SJCRH30 (cell line): ENCODE results near the gene BCCIP. TPM values are rescaled to one million over a fixed set of nuclear protein-coding genes. Genes with fewer than 3 reads are reported as not detected.

ENCODE experiments used
- DNase-seq, 2 experiments: peaks; one replicate each; pipeline ENCODE4 v3.0.0-alpha.2; 2015 to 2020
- H3K27ac ChIP-seq: fragments of 250-450 bp; sonication (Bioruptor Pico); 2 replicates; pipeline ENCODE4 v1.5.1; 2020; ENCODE audit warnings: mild to moderate bottlenecking, moderate library complexity
- H3K27me3 ChIP-seq: fragments of 250-450 bp; sonication (Bioruptor Pico); 2 replicates; pipeline ENCODE4 v1.5.1; 2020; ENCODE audit warnings: mild to moderate bottlenecking, moderate library complexity
- H3K36me3 ChIP-seq: fragments of 250-450 bp; sonication (Bioruptor Pico); 2 replicates; pipeline ENCODE4 v1.5.1; 2020; ENCODE audit warnings: mild to moderate bottlenecking, moderate library complexity
- H3K4me1 ChIP-seq: fragments of 250-450 bp; sonication (Bioruptor Pico); 2 replicates; pipeline ENCODE4 v1.5.1; 2020; ENCODE audit warnings: mild to moderate bottlenecking, moderate library complexity
- H3K4me3 ChIP-seq: fragments of 250-450 bp; sonication (Bioruptor Pico); 2 replicates; pipeline ENCODE4 v1.5.1; 2020; ENCODE audit warnings: mild to moderate bottlenecking, moderate library complexity
- H3K9me3 ChIP-seq: fragments of 250-450 bp; sonication (Bioruptor Pico); replicated peaks from 2 replicates; pipeline ENCODE4 v1.5.1; 2020; ENCODE audit warnings: mild to moderate bottlenecking, moderate library complexity
- total RNA-seq: library from RNA; depleted of rRNA; stranded (reverse); fragments of >200 nt; shearing (Covaris generic); gene quantifications from 2 replicates; pipeline ENCODE4 v1.2.3, GENCODE V29; 2014

Gene BCCIP
- total RNA-seq, 1 experiment from 2014 or later, result 175 TPM

- Histone ChIP-seq H3K27me3 (no peaks in the 10 kb centered on the region), H3K4me1 (no peaks in the 10 kb centered on the region), H3K27ac (no peak overlapping the region), H3K4me3 (no peak overlapping the region), H3K9me3 (no peaks in the 10 kb centered on the region), H3K36me3 (peaks cover 13% of the 10 kb centered on the region; the same call in 1 of the 2 replicates)
- DNase-seq, result no peak
Measured at GRCh38 chr10:125815764-125816163, 7.6 kb upstream of the BCCIP start.

- Histone ChIP-seq H3K4me3 (no peak overlapping the region), H3K4me1 (no peaks in the 10 kb centered on the region), H3K27ac (no peak overlapping the region), H3K27me3 (no peaks in the 10 kb centered on the region), H3K9me3 (no peaks in the 10 kb centered on the region), H3K36me3 (peaks cover 5% of the 10 kb centered on the region; the same call in 1 of the 2 replicates)
- no peak for DNase-seq
Measured at GRCh38 chr10:125816548-125816947, 6.8 kb upstream of the BCCIP start.

- Histone ChIP-seq H3K36me3 (0 out of 2 replicates have a peak, but pooled peaks cover 2% of the 10 kb centered on the region), H3K27me3 (no peaks in the 10 kb centered on the region), H3K9me3 (no peaks in the 10 kb centered on the region), H3K4me1 (no peaks in the 10 kb centered on the region), H3K27ac (no peak overlapping the region), H3K4me3 (no peak overlapping the region)
- DNase-seq, result no peak
Measured at GRCh38 chr10:125817337-125817946, 5.9 kb upstream of the BCCIP start.

GRCh38 chr10:125820701-125821100 lies 2.6 kb upstream of the BCCIP start:
- no peak overlapping the region for H3K4me3 ChIP-seq
- DNase-seq, result no peak
- peaks cover 7% of the 10 kb centered on the region; the same call in 1 of the 2 replicates for H3K4me1 ChIP-seq
- H3K9me3 ChIP-seq, result no peaks in the 10 kb centered on the region
- H3K27me3 ChIP-seq, result no peaks in the 10 kb centered on the region
- no peak overlapping the region for H3K27ac ChIP-seq
- H3K36me3 ChIP-seq, result peaks cover 11% of the 10 kb centered on the region

- Histone ChIP-seq H3K36me3 (peaks cover 39% of the 10 kb centered on the region), H3K4me1 (peaks cover 11% of the 10 kb centered on the region), H3K27me3 (no peaks in the 10 kb centered on the region), H3K4me3 (peak overlapping the region; percentile 96), H3K9me3 (no peaks in the 10 kb centered on the region), H3K27ac (peak overlapping the region; percentile 99)
- DNase-seq, result peak; percentile 83 to 84
Measured at GRCh38 chr10:125823663-125824251, 411 bp downstream of the BCCIP start.

GRCh38 chr10:125824736-125825135 lies 1.4 kb downstream of the BCCIP start:
- Histone ChIP-seq H3K36me3 (peaks cover 49% of the 10 kb centered on the region), H3K27ac (peak overlapping the region; percentile 99)
- peak in 1 of 2 experiments; percentile 6 for DNase-seq

GRCh38 chr10:125827133-125827532 lies 3.8 kb downstream of the BCCIP start:
- Histone ChIP-seq H3K4me1 (peaks cover 15% of the 10 kb centered on the region), H3K27me3 (no peaks in the 10 kb centered on the region), H3K27ac (no peak overlapping the region), H3K4me3 (no peak overlapping the region), H3K36me3 (peaks cover 73% of the 10 kb centered on the region), H3K9me3 (no peaks in the 10 kb centered on the region)
- DNase-seq, result no peak

More at GRCh38 chr10:125824736-125825135, 1.4 kb downstream of the BCCIP start:
- Histone ChIP-seq H3K4me1 (peaks cover 15% of the 10 kb centered on the region), H3K9me3 (no peaks in the 10 kb centered on the region), H3K27me3 (no peaks in the 10 kb centered on the region), H3K4me3 (peak overlapping the region; percentile 96)

- H3K27me3 ChIP-seq, result no peaks in the 10 kb centered on the region
- H3K4me1 ChIP-seq, result peaks cover 15% of the 10 kb centered on the region
- H3K4me3 ChIP-seq, result no peak overlapping the region
- peaks cover 80% of the 10 kb centered on the region for H3K36me3 ChIP-seq
- H3K27ac ChIP-seq, result no peak overlapping the region
- no peak for DNase-seq
- H3K9me3 ChIP-seq, result no peaks in the 10 kb centered on the region
Measured at GRCh38 chr10:125828311-125828710, 5.0 kb downstream of the BCCIP start.

- Histone ChIP-seq H3K9me3 (no peaks in the 10 kb centered on the region), H3K36me3 (peaks cover 67% of the 10 kb centered on the region), H3K4me1 (no peaks in the 10 kb centered on the region), H3K27me3 (no peaks in the 10 kb centered on the region), H3K27ac (no peak overlapping the region), H3K4me3 (no peak overlapping the region)
- no peak for DNase-seq
Measured at GRCh38 chr10:125836746-125837145, 13.4 kb downstream of the BCCIP start.

- H3K4me1 ChIP-seq, result no peaks in the 10 kb centered on the region
- H3K9me3 ChIP-seq, result no peaks in the 10 kb centered on the region
- no peak for DNase-seq
- H3K27ac ChIP-seq, result no peak overlapping the region
- no peak overlapping the region for H3K4me3 ChIP-seq
- H3K27me3 ChIP-seq, result no peaks in the 10 kb centered on the region
- H3K36me3 ChIP-seq, result peaks cover 50% of the 10 kb centered on the region
Measured at GRCh38 chr10:125838802-125839575, 15.6 kb downstream of the BCCIP start.

- H3K27me3 ChIP-seq, result no peaks in the 10 kb centered on the region
- peaks cover 45% of the 10 kb centered on the region for H3K36me3 ChIP-seq
- no peak overlapping the region for H3K27ac ChIP-seq
- no peak overlapping the region for H3K4me3 ChIP-seq
- no peak for DNase-seq
- no peaks in the 10 kb centered on the region for H3K9me3 ChIP-seq
- H3K4me1 ChIP-seq, result no peaks in the 10 kb centered on the region
Measured at GRCh38 chr10:125840406-125840805, 17.1 kb downstream of the BCCIP start.

- Histone ChIP-seq H3K27ac (no peak overlapping the region), H3K36me3 (peaks cover 41% of the 10 kb centered on the region), H3K4me1 (no peaks in the 10 kb centered on the region), H3K4me3 (no peak overlapping the region), H3K9me3 (no peaks in the 10 kb centered on the region), H3K27me3 (no peaks in the 10 kb centered on the region)
- no peak for DNase-seq
Measured at GRCh38 chr10:125840955-125841354, 17.6 kb downstream of the BCCIP start.

- Histone ChIP-seq H3K9me3 (no peaks in the 10 kb centered on the region), H3K27ac (no peak overlapping the region), H3K27me3 (no peaks in the 10 kb centered on the region), H3K36me3 (peaks cover 26% of the 10 kb centered on the region), H3K4me1 (no peaks in the 10 kb centered on the region), H3K4me3 (no peak overlapping the region)
- DNase-seq, result no peak
Measured at GRCh38 chr10:125843603-125844329, 20.4 kb downstream of the BCCIP start.

GRCh38 chr10:125844751-125845221 lies 21.4 kb downstream of the BCCIP start:
- no peak overlapping the region for H3K27ac ChIP-seq
- H3K4me3 ChIP-seq, result no peak overlapping the region
- no peaks in the 10 kb centered on the region for H3K27me3 ChIP-seq
- DNase-seq, result no peak
- H3K4me1 ChIP-seq, result no peaks in the 10 kb centered on the region
- H3K36me3 ChIP-seq, result peaks cover 22% of the 10 kb centered on the region
- H3K9me3 ChIP-seq, result no peaks in the 10 kb centered on the region
